Suprapubic skin (tissue), 4 donors: ENCODE measurements around the gene DNAL1. TPM values are rescaled to one million over a fixed set of nuclear protein-coding genes. Genes with fewer than 3 reads are reported as not detected.

Experiments used
- DNase-seq, 2 donors: peaks; one replicate each; pipeline ENCODE4 v3.0.0-alpha.2; 2019; ENCODE audit warnings: low spot score in 2 of 2
- H3K27ac ChIP-seq: fragments of 200-600 bp; sonication (generic); one replicate; pipeline ENCODE4 v1.5.1; 2019
- H3K27me3 ChIP-seq: fragments of 200-600 bp; sonication (generic); one replicate; pipeline ENCODE4 v1.5.1; 2019
- H3K36me3 ChIP-seq: fragments of 200-600 bp; sonication (generic); one replicate; pipeline ENCODE4 v1.5.1; 2019
- H3K4me1 ChIP-seq: fragments of 200-600 bp; sonication (generic); one replicate; pipeline ENCODE4 v1.5.1; 2019
- H3K4me3 ChIP-seq: fragments of 200-600 bp; sonication (generic); one replicate; pipeline ENCODE4 v1.5.1; 2019; ENCODE audit warnings: mild to moderate bottlenecking
- H3K9me3 ChIP-seq: fragments of 200-600 bp; sonication (generic); one replicate; pipeline ENCODE4 v1.5.1; 2019
- CTCF ChIP-seq, 2 donors: fragments of 200-600 bp in 1 of 2; fragments of 450-650 bp in 1 of 2; sonication (generic) in 1 of 2; IDR thresholded peaks; one replicate each; pipeline ENCODE4 v1.5.1; 2016 to 2019; ENCODE audit warnings: antibody characterized with exemption in 2 of 2, mild to moderate bottlenecking in 1 of 2, moderate library complexity in 1 of 2
- EP300 ChIP-seq: sonication (generic); formaldehyde crosslinking; IDR thresholded peaks from one replicate; pipeline ENCODE4 v1.6.1; 2017; ENCODE audit warnings: antibody characterized with exemption
- POLR2A ChIP-seq, 2 donors: fragments of 450-650 bp; IDR thresholded peaks; one replicate each; pipeline ENCODE4 v1.6.1; 2017; ENCODE audit warnings: antibody characterized with exemption in 2 of 2, mild to moderate bottlenecking in 2 of 2, moderate library complexity in 2 of 2
- POLR2AphosphoS5 ChIP-seq, 3 donors: sonication (generic); formaldehyde crosslinking; IDR thresholded peaks; one replicate each; pipeline ENCODE4 v1.6.1; 2017; ENCODE audit warnings: antibody characterized with exemption in 3 of 3
- WGBS: methylation state at CpG from one replicate; pipeline ENCODE4 v1.1.5; 2018; 5-methylcytosine and 5-hydroxymethylcytosine counted together
- total RNA-seq, 4 donors: library from RNA; depleted of rRNA; stranded (reverse); fragments of >200 nt; gene quantifications; one replicate each; pipeline ENCODE4 v1.1.0, GENCODE V29; 2016

Gene DNAL1
- total RNA-seq, 4 donors from 2014 or later, result 1.8 to 3.6 (median 2.6) TPM

- no peaks in the 10 kb centered on the region for H3K9me3 ChIP-seq
- H3K4me3 ChIP-seq, result no peak overlapping the region
- no peak overlapping the region for H3K27ac ChIP-seq
- peaks cover 46% of the 10 kb centered on the region for H3K4me1 ChIP-seq
- H3K36me3 ChIP-seq, result peaks cover 84% of the 10 kb centered on the region
- 74% methylated on average over 3 of the region's 3 CpGs for WGBS
- H3K27me3 ChIP-seq, result no peaks in the 10 kb centered on the region
- no peak for DNase-seq
- TF ChIP-seq EP300, result no peak
- TF ChIP-seq POLR2A (IDR thresholded peaks at IDR 0.05), result no peak
- TF ChIP-seq POLR2AphosphoS5 (IDR thresholded peaks at IDR 0.05), result no peak
- TF ChIP-seq CTCF (IDR thresholded peaks at IDR 0.05), result no peak
Observed at GRCh38 chr14:73731111-73731510, 86.3 kb downstream of the DNAL1 start.

GRCh38 chr14:73732006-73732405 is 87.2 kb downstream of the DNAL1 start:
- no peaks in the 10 kb centered on the region for H3K27me3 ChIP-seq
- WGBS, result 83% methylated on average over 3 of the region's 3 CpGs
- TF ChIP-seq POLR2A (IDR thresholded peaks at IDR 0.05), result no peak
- no peak for TF ChIP-seq EP300
- no peak for TF ChIP-seq POLR2AphosphoS5 (IDR thresholded peaks at IDR 0.05)
- TF ChIP-seq CTCF (IDR thresholded peaks at IDR 0.05), result no peak
- H3K36me3 ChIP-seq, result peaks cover 83% of the 10 kb centered on the region
- H3K4me1 ChIP-seq, result peaks cover 37% of the 10 kb centered on the region
- H3K9me3 ChIP-seq, result no peaks in the 10 kb centered on the region
- no peak overlapping the region for H3K27ac ChIP-seq
- DNase-seq, result no peak
- no peak overlapping the region for H3K4me3 ChIP-seq

GRCh38 chr14:73736842-73737241 is 92.1 kb downstream of the DNAL1 start:
- WGBS, result 82% methylated on average over 13 of the region's 13 CpGs
- no peaks in the 10 kb centered on the region for H3K27me3 ChIP-seq
- no peaks in the 10 kb centered on the region for H3K9me3 ChIP-seq
- TF ChIP-seq EP300, result no peak
- no peak for TF ChIP-seq CTCF (IDR thresholded peaks at IDR 0.05)
- TF ChIP-seq POLR2A (IDR thresholded peaks at IDR 0.05), result no peak
- no peak for TF ChIP-seq POLR2AphosphoS5 (IDR thresholded peaks at IDR 0.05)
- H3K4me1 ChIP-seq, result peaks cover 41% of the 10 kb centered on the region
- H3K27ac ChIP-seq, result no peak overlapping the region
- peaks cover 70% of the 10 kb centered on the region for H3K36me3 ChIP-seq
- no peak for DNase-seq
- no peak overlapping the region for H3K4me3 ChIP-seq

GRCh38 chr14:73738518-73739173 is 93.9 kb downstream of the DNAL1 start:
- Histone ChIP-seq H3K4me3 (no peak overlapping the region), H3K9me3 (no peaks in the 10 kb centered on the region), H3K27ac (peak overlapping the region; percentile 85), H3K27me3 (no peaks in the 10 kb centered on the region), H3K4me1 (peaks cover 55% of the 10 kb centered on the region), H3K36me3 (peaks cover 56% of the 10 kb centered on the region)
- 89% methylated on average over 10 of the region's 22 CpGs for WGBS
- peak in 1 of 2 donors; percentile 62 for DNase-seq
- TF ChIP-seq EP300 (no peak), CTCF (IDR thresholded peaks at IDR 0.05) (no peak), POLR2AphosphoS5 (IDR thresholded peaks at IDR 0.05) (no peak), POLR2A (IDR thresholded peaks at IDR 0.05) (no peak)

GRCh38 chr14:73739174-73739898 is 94.5 kb downstream of the DNAL1 start:
- H3K27ac ChIP-seq, result peak overlapping the region; percentile 85
- H3K4me1 ChIP-seq, result peaks cover 62% of the 10 kb centered on the region
- DNase-seq, result peak in 1 of 2 donors; percentile 66
- 65% methylated on average over 13 of the region's 21 CpGs for WGBS
- H3K27me3 ChIP-seq, result no peaks in the 10 kb centered on the region
- no peaks in the 10 kb centered on the region for H3K9me3 ChIP-seq
- TF ChIP-seq CTCF (IDR thresholded peaks at IDR 0.05) (no peak), POLR2A (IDR thresholded peaks at IDR 0.05) (no peak), EP300 (no peak)
- H3K36me3 ChIP-seq, result peaks cover 52% of the 10 kb centered on the region
- no peak overlapping the region for H3K4me3 ChIP-seq
